GM04503 (cell line): ENCODE results near the gene SMYD1.
"Not testable (repeated sequence)": the region's sequence is repeated elsewhere in the genome, so short reads cannot be mapped to it uniquely, and the experiment has no call there.

Experiments used
- DNase-seq: peaks from one replicate; pipeline ENCODE4 v3.0.0-alpha.2; 2012; ENCODE audit warnings: low read depth

The SMYD1 gene

DNA sequence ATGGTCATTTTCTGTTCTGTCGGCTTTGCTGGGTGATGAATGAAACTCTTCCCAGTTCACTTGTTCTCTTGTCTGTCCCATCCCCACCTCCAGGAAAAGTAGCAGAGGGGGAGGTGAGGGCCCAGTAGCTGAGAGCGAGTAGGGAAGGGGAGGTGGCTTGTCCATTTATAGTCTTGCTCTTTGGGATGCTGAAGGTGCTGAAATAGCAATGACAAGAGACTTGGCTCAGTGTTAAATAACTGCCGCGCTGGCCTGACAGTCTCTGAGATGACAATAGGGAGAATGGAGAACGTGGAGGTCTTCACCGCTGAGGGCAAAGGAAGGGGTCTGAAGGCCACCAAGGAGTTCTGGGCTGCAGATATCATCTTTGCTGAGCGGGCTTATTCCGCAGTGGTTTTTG lies at the start of gene SMYD1:
SMYD1 (plus strand) TSS at position 228 of the 400 bp plus-strand sequence; CDS start at position 268, 40 bp downstream.
- no peak for DNase-seq

DNA sequence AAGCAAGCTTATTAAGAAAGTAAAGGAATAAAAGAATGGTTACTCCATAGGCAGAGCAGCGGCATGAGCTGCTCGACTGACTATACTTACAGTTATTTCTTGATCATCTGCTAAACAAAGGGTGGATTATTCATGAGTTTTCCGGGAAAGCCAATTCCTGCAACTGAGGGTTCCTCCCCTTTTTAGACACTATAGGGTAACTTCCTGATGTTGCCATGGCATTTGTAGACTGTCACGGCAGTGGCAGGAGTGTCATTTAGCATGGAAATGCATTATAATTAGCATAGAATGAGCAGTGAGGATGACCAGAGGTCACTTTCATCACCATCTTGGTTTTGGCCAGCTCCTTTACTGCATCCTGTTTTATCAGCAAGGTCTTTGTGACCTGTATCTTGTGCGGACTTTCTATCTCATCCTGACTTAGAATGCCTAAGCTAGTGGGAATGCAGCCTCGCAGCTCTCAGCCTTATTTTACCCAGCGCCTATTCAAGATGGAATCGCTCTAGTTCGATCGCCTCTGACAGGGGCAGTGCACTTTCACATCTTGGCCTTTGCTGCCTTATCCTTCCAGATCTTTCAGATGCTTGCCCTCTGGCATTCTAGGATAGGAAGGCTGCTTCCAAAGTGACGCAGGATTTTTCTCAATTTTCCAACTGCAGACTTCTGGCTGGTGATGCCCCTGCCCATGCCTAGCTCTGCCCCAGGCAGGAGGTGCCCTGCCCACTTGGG lies 49.4 kb upstream of the SMYD1 start:
- DNase-seq = not testable (repeated sequence)

- DNase-seq = no peak
Observed at GRCh38 chr2:88018909-88019308, 48.7 kb upstream of the SMYD1 start.

DNA sequence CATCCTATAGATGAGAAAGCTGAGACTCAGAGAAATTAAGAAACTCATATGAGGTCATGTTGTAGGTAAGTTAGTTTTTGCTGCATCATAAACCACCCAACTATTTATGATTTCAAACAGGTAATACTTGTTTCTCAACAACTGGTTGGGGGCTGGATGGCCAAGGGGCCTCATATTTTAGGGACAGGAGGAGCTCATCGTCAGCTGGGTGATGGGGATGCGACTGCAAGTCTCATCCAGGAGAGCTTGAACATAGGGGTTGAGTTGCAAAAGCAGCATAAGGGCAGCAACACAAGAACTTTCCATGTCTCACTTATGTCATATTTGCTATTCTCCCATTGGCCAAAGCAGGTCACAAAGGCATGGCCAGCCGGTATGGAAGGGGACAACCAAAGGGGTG lies 47.6 kb upstream of the SMYD1 start:
- DNase-seq = no peak

GRCh38 chr2:88022669-88022921 lies 45.0 kb upstream of the SMYD1 start:
- no peak for DNase-seq

DNA sequence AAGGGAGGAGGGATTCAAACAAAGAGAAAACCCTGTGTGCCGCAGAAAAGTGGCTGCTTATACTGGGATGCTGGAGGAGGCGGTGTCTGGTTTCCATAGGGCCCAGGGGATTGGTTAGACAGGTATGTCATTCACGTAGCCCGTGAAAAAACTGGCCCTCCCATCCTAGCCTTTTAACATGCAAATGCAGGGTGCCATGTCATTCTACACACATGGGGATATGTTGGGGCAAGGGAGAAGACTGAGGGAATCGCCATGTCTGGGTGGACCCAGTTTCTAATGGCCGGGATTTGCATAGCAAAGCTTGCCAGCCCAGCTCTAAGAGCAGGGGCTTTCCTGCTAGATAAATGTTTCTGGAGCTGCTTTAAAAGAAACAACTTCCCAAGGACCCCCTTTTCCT lies 43.1 kb upstream of the SMYD1 start:
- no peak for DNase-seq

- no peak for DNase-seq
Observed at GRCh38 chr2:88027697-88028389, 39.8 kb upstream of the SMYD1 start.

GRCh38 chr2:88028931-88029330 lies 38.7 kb upstream of the SMYD1 start:
- no peak for DNase-seq

DNA sequence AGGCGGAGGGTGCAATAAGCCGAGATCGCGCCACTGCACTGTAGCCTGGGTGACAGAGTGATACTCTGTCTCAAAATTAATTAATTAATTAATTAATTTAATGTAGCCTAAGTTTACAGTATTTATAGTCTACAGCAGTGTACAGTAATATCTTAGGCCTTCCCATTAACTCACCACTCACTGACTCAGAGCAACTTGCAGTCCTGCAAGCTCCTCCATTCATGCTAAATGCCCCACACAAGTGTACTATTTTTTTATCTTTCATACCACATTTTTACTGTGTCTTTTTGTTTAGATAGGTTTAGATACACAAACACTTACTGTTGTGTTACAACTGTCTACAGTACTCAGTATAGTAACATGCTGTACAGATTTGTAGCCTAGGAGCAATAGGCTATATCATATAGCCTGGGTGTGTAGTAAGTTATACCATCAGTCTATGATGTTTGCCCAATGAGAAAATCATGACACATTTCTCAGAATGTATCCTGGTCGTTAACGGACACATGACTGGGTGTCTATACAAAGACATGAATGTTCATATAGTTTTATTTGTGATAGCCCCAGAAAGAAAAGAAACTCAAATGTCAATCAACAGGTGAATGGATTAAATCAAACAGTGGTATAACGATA lies 35.4 kb upstream of the SMYD1 start:
- no peak for DNase-seq

DNA sequence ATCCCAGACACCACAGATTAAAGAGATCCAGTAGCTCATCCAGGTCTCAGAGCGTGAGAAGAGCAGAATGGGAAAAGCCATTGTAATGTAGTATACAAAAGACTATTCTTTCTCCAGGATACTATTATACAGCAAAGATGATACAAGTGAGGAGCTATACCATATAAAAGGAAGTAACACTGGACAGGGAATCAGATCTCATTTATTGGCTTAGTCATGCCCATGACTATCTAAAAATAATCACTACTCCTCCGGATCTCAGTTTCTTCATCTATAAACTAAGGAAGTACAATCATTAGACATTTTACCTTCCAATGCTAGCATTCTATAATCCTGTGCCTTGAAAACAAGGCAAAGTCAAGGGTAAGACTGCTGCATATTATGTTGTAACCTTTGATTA lies 31.4 kb upstream of the SMYD1 start:
- DNase-seq = no peak

- no peak for DNase-seq
Observed at GRCh38 chr2:88036606-88037005, 31.0 kb upstream of the SMYD1 start.

DNA sequence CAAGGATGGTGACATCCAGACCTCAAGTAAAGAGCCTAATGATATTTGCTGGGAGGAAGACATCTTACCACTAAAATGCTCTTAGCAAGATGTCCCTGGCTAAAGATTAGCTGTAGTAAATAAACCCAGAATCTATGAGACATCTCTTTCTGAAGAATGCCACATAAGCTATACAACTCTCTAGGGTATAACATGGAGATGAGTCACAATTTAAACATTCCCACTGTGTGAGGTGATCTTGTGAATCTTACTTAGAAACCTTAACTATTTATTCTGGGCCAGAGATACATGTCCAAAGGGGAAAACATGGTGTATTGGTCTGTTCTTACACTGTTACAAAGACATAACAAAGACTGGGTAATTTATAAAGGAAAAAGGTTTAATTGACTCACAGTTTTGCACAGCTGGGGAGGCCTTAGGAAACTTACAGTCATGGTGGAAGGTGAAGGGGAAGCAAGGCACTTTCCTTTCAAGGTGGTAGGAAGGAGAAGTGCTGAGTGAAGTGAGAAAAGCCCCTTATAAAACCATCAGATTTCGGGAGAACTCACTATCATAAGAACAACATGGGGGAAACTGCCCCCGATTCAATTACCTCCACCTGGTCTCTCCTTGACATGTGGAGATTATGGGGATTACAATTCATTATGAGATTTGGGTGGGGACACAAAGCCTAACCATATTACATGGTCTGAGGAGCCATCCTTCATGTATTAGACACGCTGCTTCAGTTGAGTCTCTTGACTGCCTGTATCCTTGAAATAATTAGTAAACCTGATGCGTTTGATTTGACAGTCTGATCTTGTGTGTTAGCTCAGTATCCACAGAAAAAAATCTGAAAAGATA lies 29.1 kb upstream of the SMYD1 start:
- DNase-seq = peak; percentile 92

GRCh38 chr2:88042476-88042875 lies 25.1 kb upstream of the SMYD1 start:
- DNase-seq = no peak

DNA sequence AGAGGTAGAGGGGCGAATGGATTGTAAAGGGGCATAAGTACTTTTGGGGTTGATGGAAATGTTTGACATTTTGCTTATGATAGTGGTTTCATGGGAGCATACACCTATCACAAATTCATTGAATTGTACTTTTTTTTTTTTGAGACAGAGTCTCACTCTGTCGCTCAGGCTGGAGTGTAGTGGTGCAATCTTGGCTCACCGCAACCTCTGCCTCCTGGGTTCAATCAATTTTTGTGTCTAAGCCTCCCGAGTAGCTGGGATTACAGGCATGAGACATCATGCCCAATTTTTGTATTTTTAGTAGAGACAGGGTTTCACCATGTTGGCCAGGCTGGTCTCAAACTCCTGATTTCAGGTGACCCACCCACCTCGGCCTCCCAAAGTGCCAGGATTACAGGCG lies 22.1 kb upstream of the SMYD1 start:
- not testable (repeated sequence) for DNase-seq

DNA sequence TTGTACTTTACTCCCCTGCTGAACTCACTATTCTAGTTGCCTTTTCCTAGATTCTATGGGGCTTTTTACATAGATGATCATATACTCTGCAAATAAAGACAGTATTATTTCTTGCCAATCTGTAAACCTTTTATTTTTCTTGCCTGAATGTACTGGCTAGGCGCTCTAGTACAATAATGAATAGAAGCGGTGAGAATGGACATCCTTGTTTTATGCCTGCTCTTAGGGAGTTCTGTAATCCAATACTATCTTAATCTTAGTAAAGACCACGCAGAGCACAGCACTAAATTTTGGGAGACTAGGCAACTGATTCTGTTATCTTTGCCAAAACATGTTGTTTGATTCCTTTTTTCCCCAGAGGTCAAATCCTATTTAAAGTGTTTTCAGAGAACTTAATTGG lies 19.1 kb upstream of the SMYD1 start:
- no peak for DNase-seq

DNA sequence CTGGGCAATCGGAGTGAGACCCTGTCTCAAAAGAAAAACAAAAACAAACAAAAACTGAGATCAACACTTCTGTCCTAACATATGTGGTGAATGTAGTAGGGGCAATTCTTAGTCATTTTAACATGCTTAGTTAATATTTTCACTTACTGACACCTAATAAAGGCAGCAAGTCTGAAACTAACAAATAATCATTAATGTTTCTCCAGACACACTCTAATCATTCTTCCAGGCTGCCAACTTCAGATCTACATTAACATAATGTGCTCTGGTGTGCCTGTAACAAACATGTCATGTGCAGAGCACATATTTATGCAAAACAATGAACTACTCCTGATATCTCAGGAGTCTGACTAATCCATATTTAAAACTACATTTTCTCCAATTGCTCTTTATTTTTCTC lies 18.0 kb upstream of the SMYD1 start:
- no peak for DNase-seq

DNA sequence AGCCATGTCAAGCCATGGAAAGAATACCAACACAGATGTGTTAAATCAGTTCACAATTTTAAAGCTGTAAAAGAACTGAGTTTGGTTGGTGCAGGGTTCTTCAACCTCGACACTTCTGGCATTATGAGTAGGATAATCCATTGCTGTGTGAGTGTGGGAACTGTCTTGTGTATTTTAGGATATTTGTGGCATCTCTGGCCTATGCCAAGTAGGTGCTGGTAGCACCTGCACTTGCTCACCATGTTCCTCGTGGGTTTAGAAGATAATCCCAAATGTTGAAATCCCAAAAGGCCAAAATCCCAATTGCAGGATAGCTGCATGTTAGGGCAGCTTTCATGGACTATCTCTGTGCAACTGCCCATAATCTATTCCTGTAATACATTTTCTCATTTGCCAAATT lies 15.8 kb upstream of the SMYD1 start:
- no peak for DNase-seq

- peak; percentile 93 for DNase-seq
Observed at GRCh38 chr2:88053296-88053695, 14.3 kb upstream of the SMYD1 start.

DNA sequence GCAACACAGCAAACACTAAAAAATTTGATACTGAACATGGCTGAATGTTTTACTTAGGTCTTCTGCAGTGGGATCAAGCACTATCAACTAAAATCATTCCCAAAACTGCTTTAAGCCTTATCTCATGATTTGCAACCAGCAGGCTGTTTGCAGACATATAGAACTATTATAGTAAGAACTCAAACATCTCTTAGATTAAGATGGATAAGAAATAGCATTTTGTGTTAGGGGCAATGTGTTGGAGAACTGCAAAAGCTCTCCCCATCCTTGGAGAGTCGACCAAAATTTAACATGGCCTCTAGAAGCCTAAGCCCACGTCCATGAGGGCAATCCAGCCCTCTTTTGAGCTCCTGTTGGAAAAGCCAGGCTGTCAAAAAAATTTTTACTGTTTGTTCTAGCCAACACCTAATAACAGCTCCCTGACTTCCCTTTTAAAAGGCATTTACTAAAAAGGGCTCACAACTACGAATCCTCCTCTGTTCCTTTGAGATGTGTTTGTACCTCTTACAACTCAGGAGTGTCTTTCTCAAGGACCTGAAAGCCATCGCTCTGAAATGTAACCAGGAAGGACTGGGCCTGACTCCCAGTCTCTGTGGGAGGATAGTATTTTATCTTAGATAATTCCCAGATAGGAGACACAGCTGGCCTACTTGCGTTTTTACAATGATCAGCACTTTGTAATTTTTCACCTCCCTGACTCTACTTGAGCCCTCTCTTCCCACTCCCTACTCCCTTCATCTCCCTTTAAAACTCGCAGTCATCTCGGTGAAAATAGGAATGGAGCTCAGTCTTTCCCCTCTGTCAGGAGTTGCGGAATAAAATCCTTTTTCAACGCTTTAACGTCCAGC lies 13.5 kb upstream of the SMYD1 start:
- DNase-seq = no peak

DNA sequence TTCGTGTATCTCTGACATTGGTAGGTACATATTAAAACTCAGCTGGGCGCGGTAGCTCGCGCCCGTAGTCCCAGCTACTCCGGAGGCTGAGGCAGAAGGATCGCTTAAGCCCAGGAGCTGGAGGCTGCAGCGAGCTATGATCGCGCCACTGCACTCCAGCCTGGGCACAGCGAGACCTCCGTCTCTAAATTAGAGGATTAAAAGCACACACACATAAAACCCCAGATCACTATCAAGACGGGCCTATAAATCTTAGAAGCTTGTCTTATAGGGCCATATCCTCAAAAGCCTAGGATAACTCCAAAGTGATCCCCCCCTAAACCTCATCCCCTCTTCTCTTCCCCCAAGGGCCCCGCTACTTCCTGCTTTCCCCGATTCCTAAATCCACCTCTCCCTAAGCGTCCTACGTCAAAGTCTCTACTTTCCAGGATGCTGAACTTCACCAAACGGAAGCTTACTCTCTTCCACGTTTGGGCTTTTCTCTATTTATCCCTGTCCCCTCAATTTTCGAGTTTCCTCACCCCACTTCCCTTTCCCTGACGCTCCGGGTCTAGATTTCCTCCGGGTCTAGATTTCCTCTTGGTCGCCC lies 12.7 kb upstream of the SMYD1 start:
- no peak for DNase-seq

DNA sequence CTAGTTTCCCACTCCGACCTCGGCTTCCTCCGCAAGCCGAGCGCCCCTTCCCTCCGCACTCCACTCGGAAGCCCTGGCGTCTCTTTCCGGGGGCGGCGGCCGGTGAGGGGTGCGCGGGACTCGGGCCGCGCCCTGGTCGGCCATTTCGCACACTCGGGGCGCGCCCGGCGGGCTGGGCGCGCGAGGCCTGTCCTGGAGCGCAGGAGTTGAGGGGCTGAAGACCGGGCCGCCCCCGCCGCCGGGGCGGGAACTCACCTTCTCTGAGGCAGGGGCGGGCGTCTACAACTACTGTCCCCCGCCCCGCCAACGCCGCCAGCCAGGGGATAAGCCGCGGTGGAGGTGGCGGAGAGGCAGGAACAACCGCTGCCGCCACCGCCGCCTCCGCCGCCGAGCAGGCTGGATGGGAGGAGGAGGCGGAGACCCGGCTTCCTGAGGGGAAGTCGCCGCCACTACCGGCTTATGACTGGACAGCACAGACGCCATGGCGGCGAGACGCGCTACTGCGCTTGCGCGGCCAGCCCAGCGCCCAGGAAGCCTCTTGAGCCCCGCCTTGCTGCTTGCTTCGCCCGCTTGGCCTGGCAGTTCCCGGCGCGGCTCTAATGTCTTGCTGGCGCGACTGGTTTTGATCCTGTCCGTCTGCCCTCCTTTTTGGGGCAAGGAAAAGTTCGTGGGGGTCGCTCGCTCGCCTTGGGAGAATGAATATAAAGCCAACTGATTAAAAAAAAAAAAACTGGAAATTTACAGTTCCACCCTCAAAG lies 12.1 kb upstream of the SMYD1 start, which contains the start of gene KRCC1:
KRCC1 (minus strand) TSS at position 413 of the 758 bp plus-strand sequence. CDS start 27,220 bp downstream, outside the sequence.
- DNase-seq = peak; percentile 64
